ENCODE results near the gene TWIST2.

The TWIST2 gene

GRCh38 chr2:238872628-238873380 is 24.9 kb downstream of the TWIST2 start:
- DNase-seq (ENCODE audit: low read depth in 1 of 2, low spot score in 1 of 2) = no peak

GRCh38 chr2:238873381-238873801 is 25.5 kb downstream of the TWIST2 start:
- Histone ChIP-seq H3K27me3 (ENCODE audit: insufficient read depth, poor library complexity, severe bottlenecking) (no peaks in the 10 kb centered on the region), H3K27ac (replicated peaks) (no peak overlapping the region)
- no peak for DNase-seq (ENCODE audit: low read depth in 1 of 2, low spot score in 1 of 2)

More at GRCh38 chr2:238872628-238873380, 24.9 kb downstream of the TWIST2 start:
- H3K27ac ChIP-seq (replicated peaks) = no peak overlapping the region
- no peak overlapping the region for H3K4me3 ChIP-seq (replicated peaks; ENCODE audit: insufficient read depth, low read length)
- TF ChIP-seq POLR2AphosphoS5 (IDR thresholded peaks at IDR 0.05; ENCODE audit: low read depth) = no peak
- H3K27me3 ChIP-seq (ENCODE audit: insufficient read depth, poor library complexity, severe bottlenecking) = no peaks in the 10 kb centered on the region

GRCh38 chr2:238873841-238874240 is 26.0 kb downstream of the TWIST2 start:
- Histone ChIP-seq H3K27me3 (ENCODE audit: insufficient read depth, poor library complexity, severe bottlenecking) (no peaks in the 10 kb centered on the region), H3K4me3 (replicated peaks; ENCODE audit: insufficient read depth, low read length) (no peak overlapping the region), H3K27ac (replicated peaks) (no peak overlapping the region)
- no peak for TF ChIP-seq POLR2AphosphoS5 (IDR thresholded peaks at IDR 0.05; ENCODE audit: low read depth)
- no peak for TF ChIP-seq GABPA (IDR thresholded peaks at IDR 0.05; ENCODE audit: low read depth)
- no peak for TF ChIP-seq REST (IDR thresholded peaks at IDR 0.05; ENCODE audit: insufficient replicate concordance, low read depth)
- no peak for TF ChIP-seq SPI1 (IDR thresholded peaks at IDR 0.05; ENCODE audit: borderline replicate concordance, low read depth)
- TF ChIP-seq CTCF (IDR thresholded peaks at IDR 0.05; ENCODE audit: insufficient read depth, low read length) = no peak
- no peak for DNase-seq (ENCODE audit: low read depth in 1 of 2, low spot score in 1 of 2)

More at GRCh38 chr2:238873381-238873801, 25.5 kb downstream of the TWIST2 start:
- TF ChIP-seq SPI1 (IDR thresholded peaks at IDR 0.05; ENCODE audit: borderline replicate concordance, low read depth) (no peak), GABPA (IDR thresholded peaks at IDR 0.05; ENCODE audit: low read depth) (no peak), CTCF (IDR thresholded peaks at IDR 0.05; ENCODE audit: insufficient read depth, low read length) (no peak), POLR2AphosphoS5 (IDR thresholded peaks at IDR 0.05; ENCODE audit: low read depth) (no peak), REST (IDR thresholded peaks at IDR 0.05; ENCODE audit: insufficient replicate concordance, low read depth) (no peak)
- H3K4me3 ChIP-seq (replicated peaks; ENCODE audit: insufficient read depth, low read length) = no peak overlapping the region

- TF ChIP-seq SPI1 (IDR thresholded peaks at IDR 0.05; ENCODE audit: borderline replicate concordance, low read depth) = no peak
- TF ChIP-seq CTCF (IDR thresholded peaks at IDR 0.05; ENCODE audit: insufficient read depth, low read length) = no peak
- TF ChIP-seq POLR2AphosphoS5 (IDR thresholded peaks at IDR 0.05; ENCODE audit: low read depth) = no peak
- Histone ChIP-seq H3K27me3 (ENCODE audit: insufficient read depth, poor library complexity, severe bottlenecking) (no peaks in the 10 kb centered on the region), H3K4me3 (replicated peaks; ENCODE audit: insufficient read depth, low read length) (no peak overlapping the region), H3K27ac (replicated peaks) (no peak overlapping the region)
- no peak for DNase-seq (ENCODE audit: low read depth in 1 of 2, low spot score in 1 of 2)
Observed at GRCh38 chr2:238874330-238875050, 26.6 kb downstream of the TWIST2 start.

All from HL-60 (cell line).